ENCODE data around the gene TRIM52.
"Not testable (repeated sequence)": the region's sequence is repeated elsewhere in the genome, so short reads cannot be mapped to it uniquely, and the experiment has no call there.

Gene TRIM52

GRCh38 chr5:181214249-181214648, 46.7 kb downstream of the TRIM52 start:
- not testable (repeated sequence) for DNase-seq (ENCODE audit: low spot score)

- DNase-seq (ENCODE audit: low spot score): no peak
Observed at GRCh38 chr5:181212934-181213333, 48.0 kb downstream of the TRIM52 start.

GRCh38 chr5:181212080-181212479, 48.9 kb downstream of the TRIM52 start:
- no peak for DNase-seq (ENCODE audit: low spot score)

- DNase-seq (ENCODE audit: low spot score): no peak
Observed at GRCh38 chr5:181211208-181211607, 49.7 kb downstream of the TRIM52 start.

GRCh38 chr5:181210698-181211097, 50.2 kb downstream of the TRIM52 start:
- not testable (repeated sequence) for DNase-seq (ENCODE audit: low spot score)

- DNase-seq (ENCODE audit: low spot score): not testable (repeated sequence)
Observed at GRCh38 chr5:181210148-181210547, 50.8 kb downstream of the TRIM52 start.

- not testable (repeated sequence) for DNase-seq (ENCODE audit: low spot score)
Observed at GRCh38 chr5:181209006-181209405, 51.9 kb downstream of the TRIM52 start.

GRCh38 chr5:181207960-181208253, 53.0 kb downstream of the TRIM52 start:
- DNase-seq (ENCODE audit: low spot score): no peak

- peak; percentile 91 for DNase-seq (ENCODE audit: low spot score)
Observed at GRCh38 chr5:181207214-181207959, 53.6 kb downstream of the TRIM52 start.

- no peak for DNase-seq (ENCODE audit: low spot score)
Observed at GRCh38 chr5:181205761-181206649, 54.9 kb downstream of the TRIM52 start.
